Stomach (tissue), 4 donors: ENCODE measurements around the gene NFILZ.

Source experiments
- CTCF ChIP-seq, 7 experiments: fragments of 450-650 bp in 4 of 7; fragments of 200-600 bp in 3 of 7; sonication (generic) in 3 of 7; IDR thresholded peaks; one replicate each; pipeline ENCODE4 v1.5.1; 2016 to 2019; ENCODE audit warnings: antibody characterized with exemption in 7 of 7, control low read depth in 2 of 7, mild to moderate bottlenecking in 1 of 7
- POLR2A ChIP-seq, 4 donors: fragments of 450-650 bp; IDR thresholded peaks; one replicate each; pipeline ENCODE4 v1.6.1; 2016; ENCODE audit warnings: antibody characterized with exemption in 4 of 4, control low read depth in 2 of 4, mild to moderate bottlenecking in 1 of 4, moderate library complexity in 1 of 4
- POLR2AphosphoS5 ChIP-seq, 3 donors: sonication (generic); formaldehyde crosslinking; IDR thresholded peaks; one replicate each; pipeline ENCODE4 v1.6.1; 2016; ENCODE audit warnings: antibody characterized with exemption in 3 of 3

- TF ChIP-seq CTCF (IDR thresholded peaks at IDR 0.05) = no peak
- no peak for TF ChIP-seq POLR2AphosphoS5 (IDR thresholded peaks at IDR 0.05)
- no peak for TF ChIP-seq POLR2A (IDR thresholded peaks at IDR 0.05)
These were observed 43.0 kb downstream of the NFILZ start for GRCh38 chr19:8673276-8673891.
